HG03460 (cell line): ENCODE data around the gene GP1BB.

ENCODE experiments used
- ATAC-seq: cut with Tn5 transposase; IDR thresholded peaks from one replicate; pipeline ENCODE4 v1.9.1; 2021; ENCODE audit not compliant: unreplicated experiment

GP1BB gene

GRCh38 chr22:19764636-19765476, 41.5 kb downstream of the GP1BB start:
- ATAC-seq, result no peak

GRCh38 chr22:19765477-19766239, 42.3 kb downstream of the GP1BB start:
- ATAC-seq, result no peak

GRCh38 chr22:19766240-19766510, 42.8 kb downstream of the GP1BB start:
- ATAC-seq, result no peak

- no peak for ATAC-seq
These were observed 43.4 kb downstream of the GP1BB start for GRCh38 chr22:19766511-19767426.

GRCh38 chr22:19767427-19768341, 44.3 kb downstream of the GP1BB start:
- ATAC-seq, result no peak

- no peak for ATAC-seq
These were observed 46.0 kb downstream of the GP1BB start for GRCh38 chr22:19769393-19769715.

- ATAC-seq, result no peak
These were observed 47.2 kb downstream of the GP1BB start for GRCh38 chr22:19770349-19771220.

- no peak for ATAC-seq
These were observed 49.0 kb downstream of the GP1BB start for GRCh38 chr22:19772422-19772672.

GRCh38 chr22:19772673-19773469, 49.5 kb downstream of the GP1BB start:
- ATAC-seq, result no peak

GRCh38 chr22:19773470-19774040, 50.2 kb downstream of the GP1BB start:
- no peak for ATAC-seq
